K562 (cell line): ENCODE data around the gene ZNF669. TPM values are rescaled to one million over a fixed set of nuclear protein-coding genes. Genes with fewer than 3 reads are reported as not detected.

Experiments used
- CBFA2T3 ChIP-seq: fragments of 450-650 bp; IDR thresholded peaks from 2 replicates; pipeline ENCODE4 v1.6.1; 2017
- CEBPG ChIP-seq, 3 experiments: fragments of 200-800 bp in 1 of 3; sonication (Bioruptor generic) in 1 of 3; sonication (generic) in 1 of 3; formaldehyde crosslinking in 1 of 3; IDR thresholded peaks in 2 of 3; conservative IDR thresholded peaks in 1 of 3; 2 replicates each; pipeline versions ENCODE4 v1.6.1 to v1.8.0; 2016 to 2022; ENCODE audit warnings: missing compliant biosample characterization in 2 of 3, missing genetic modification characterization in 2 of 3, mild to moderate bottlenecking in 1 of 3, missing genetic modification reagents in 1 of 3
- COPS2 ChIP-seq: fragments of 450-650 bp; conservative IDR thresholded peaks from 2 replicates; pipeline ENCODE4 v1.6.1; 2016; ENCODE audit warnings: mild to moderate bottlenecking, moderate library complexity
- CREM ChIP-seq: IDR thresholded peaks from 2 replicates; pipeline ENCODE4 v1.6.1; 2014; ENCODE audit warnings: antibody characterized with exemption, low read depth
- EHMT2 ChIP-seq: fragments of 450-650 bp; IDR thresholded peaks from 2 replicates; pipeline ENCODE4 v1.6.1; 2018; ENCODE audit warnings: antibody characterized with exemption
- ETV5 ChIP-seq: sonication (generic); formaldehyde crosslinking; IDR thresholded peaks from 2 replicates; pipeline ENCODE4 v1.4.0; 2020; ENCODE audit warnings: low read depth, mild to moderate bottlenecking, missing genetic modification reagents
- MEIS2 ChIP-seq: fragments of 450-650 bp; IDR thresholded peaks from 2 replicates; pipeline ENCODE4 v1.6.1; 2014; ENCODE audit warnings: mild to moderate bottlenecking; ENCODE audit not compliant: partially characterized antibody
- NCOA1 ChIP-seq: fragments of 450-650 bp; IDR thresholded peaks from 2 replicates; pipeline ENCODE4 v1.6.1; 2016; ENCODE audit warnings: low read depth
- SIRT6 ChIP-seq: IDR thresholded peaks from one replicate; pipeline ENCODE4 v1.6.1; 2012; ENCODE audit warnings: low read depth, mild to moderate bottlenecking, control low read depth, inconsistent platforms, low read length, moderate library complexity
- TRIM24 ChIP-seq, 2 experiments: fragments of 450-650 bp; IDR thresholded peaks; 2 replicates each; pipeline ENCODE4 v1.6.1; 2016
- polyA plus RNA-seq, 8 experiments: library from polyadenylated mRNA; depleted of rRNA in 4 of 8; stranded (reverse) in 5 of 8; unstranded in 3 of 8; fragments of >200 nt; fragmentation: Nextera tagmentation in 2 of 8; fragmentation: Illumina TruSeq in 1 of 8; extraction: Ambion mirVana in 2 of 8; extraction: Trizol in 1 of 8; gene quantifications; 2 replicates each; pipeline versions ENCODE4 v1.2.1 to v1.2.3, GENCODE V29; 2011 to 2014; ENCODE audit warnings: inconsistent platforms in 1 of 8, missing spikeins in 1 of 8
- total RNA-seq, 7 experiments: library from RNA; depleted of rRNA in 6 of 7; stranded (reverse); fragments of >200 nt in 6 of 7; fragmentation: Illumina TruSeq in 2 of 7; extraction: Trizol in 2 of 7; gene quantifications; 2 replicates each; pipeline versions ENCODE4 v1.2.1 to v1.2.3, GENCODE V29; 2011 to 2021; ENCODE audit warnings: low replicate concordance in 1 of 7
- TF ChIP-seq, protein P1 (sequence below), 2 experiments: IDR thresholded peaks in 1 of 2; conservative IDR thresholded peaks in 1 of 2; 2 replicates each; pipeline ENCODE4 v1.6.1; 2016; ENCODE audit warnings: low read depth in 2 of 2, mild to moderate bottlenecking in 1 of 2, missing compliant biosample characterization in 1 of 2, missing genetic modification characterization in 1 of 2, moderate library complexity in 1 of 2
- TF ChIP-seq, protein P2 (sequence below): fragments of 450-650 bp; IDR thresholded peaks from 2 replicates; pipeline ENCODE4 v1.6.1; 2017; ENCODE audit warnings: antibody characterized with exemption, mild to moderate bottlenecking
- TF ChIP-seq, protein P3 (sequence below): fragments of 250-450 bp; sonication (Bioruptor Pico); IDR thresholded peaks from 2 replicates; pipeline ENCODE4 v1.9.0; 2021; ENCODE audit warnings: mild to moderate bottlenecking
- TF ChIP-seq, protein P4 (sequence below): fragments of 450-650 bp; formaldehyde crosslinking; IDR thresholded peaks from 2 replicates; pipeline ENCODE4 v1.4.0; 2022; ENCODE audit warnings: missing genetic modification characterization

The ZNF669 gene
- total and polyA plus RNA-seq, 9 of the 15 experiments (the other 6 are each of a cell fraction or from before 2014, with no cell fraction given), result 5.3 to 18.3 (median 10.2) TPM

DNA sequence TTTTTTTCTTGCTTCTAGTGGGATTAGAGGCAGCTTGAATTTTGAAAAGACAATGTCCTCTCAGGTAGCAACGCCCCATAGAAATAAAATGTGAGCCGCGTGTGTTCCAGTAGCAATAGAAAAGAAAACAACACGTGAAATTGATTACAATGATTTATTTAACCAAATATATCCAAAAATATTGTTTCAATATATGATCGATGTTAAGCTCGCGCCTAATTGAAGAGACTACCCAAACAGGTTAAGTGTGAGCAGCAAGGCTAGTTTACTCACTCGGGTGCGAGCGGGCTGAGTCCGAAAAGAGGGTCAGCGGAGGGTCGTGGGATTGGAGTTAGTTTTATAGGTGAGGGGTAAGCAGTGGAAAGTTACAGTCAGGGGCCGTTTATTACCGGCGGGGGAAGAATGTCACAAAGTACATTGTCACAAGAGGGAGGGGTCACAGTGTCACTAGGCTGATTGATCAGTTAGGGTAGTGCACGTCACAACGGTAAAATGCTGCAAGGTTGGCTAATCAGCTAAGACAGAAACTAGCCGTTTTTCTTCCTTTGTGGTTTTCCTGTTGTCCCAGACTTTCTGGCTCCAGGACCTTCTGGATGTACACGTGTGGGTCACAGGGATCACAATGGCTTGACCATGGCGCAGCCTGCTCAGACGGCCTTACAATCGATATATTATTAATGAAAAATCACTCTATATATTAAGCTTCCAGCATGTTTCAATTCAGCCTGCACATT, 24.8 kb downstream of the ZNF669 start (continued):
- TF ChIP-seq, protein P1, sequence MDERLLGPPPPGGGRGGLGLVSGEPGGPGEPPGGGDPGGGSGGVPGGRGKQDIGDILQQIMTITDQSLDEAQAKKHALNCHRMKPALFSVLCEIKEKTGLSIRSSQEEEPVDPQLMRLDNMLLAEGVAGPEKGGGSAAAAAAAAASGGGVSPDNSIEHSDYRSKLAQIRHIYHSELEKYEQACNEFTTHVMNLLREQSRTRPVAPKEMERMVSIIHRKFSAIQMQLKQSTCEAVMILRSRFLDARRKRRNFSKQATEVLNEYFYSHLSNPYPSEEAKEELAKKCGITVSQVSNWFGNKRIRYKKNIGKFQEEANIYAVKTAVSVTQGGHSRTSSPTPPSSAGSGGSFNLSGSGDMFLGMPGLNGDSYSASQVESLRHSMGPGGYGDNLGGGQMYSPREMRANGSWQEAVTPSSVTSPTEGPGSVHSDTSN (CRISPR knock-in tag; IDR thresholded peaks at IDR 0.05; ENCODE audit: low read depth), result no peak
- TF ChIP-seq, protein P1 (tag; conservative IDR thresholded peaks at IDR 0.05; ENCODE audit: low read depth), result no peak
- no peak for TF ChIP-seq ETV5
- TF ChIP-seq, protein P2, sequence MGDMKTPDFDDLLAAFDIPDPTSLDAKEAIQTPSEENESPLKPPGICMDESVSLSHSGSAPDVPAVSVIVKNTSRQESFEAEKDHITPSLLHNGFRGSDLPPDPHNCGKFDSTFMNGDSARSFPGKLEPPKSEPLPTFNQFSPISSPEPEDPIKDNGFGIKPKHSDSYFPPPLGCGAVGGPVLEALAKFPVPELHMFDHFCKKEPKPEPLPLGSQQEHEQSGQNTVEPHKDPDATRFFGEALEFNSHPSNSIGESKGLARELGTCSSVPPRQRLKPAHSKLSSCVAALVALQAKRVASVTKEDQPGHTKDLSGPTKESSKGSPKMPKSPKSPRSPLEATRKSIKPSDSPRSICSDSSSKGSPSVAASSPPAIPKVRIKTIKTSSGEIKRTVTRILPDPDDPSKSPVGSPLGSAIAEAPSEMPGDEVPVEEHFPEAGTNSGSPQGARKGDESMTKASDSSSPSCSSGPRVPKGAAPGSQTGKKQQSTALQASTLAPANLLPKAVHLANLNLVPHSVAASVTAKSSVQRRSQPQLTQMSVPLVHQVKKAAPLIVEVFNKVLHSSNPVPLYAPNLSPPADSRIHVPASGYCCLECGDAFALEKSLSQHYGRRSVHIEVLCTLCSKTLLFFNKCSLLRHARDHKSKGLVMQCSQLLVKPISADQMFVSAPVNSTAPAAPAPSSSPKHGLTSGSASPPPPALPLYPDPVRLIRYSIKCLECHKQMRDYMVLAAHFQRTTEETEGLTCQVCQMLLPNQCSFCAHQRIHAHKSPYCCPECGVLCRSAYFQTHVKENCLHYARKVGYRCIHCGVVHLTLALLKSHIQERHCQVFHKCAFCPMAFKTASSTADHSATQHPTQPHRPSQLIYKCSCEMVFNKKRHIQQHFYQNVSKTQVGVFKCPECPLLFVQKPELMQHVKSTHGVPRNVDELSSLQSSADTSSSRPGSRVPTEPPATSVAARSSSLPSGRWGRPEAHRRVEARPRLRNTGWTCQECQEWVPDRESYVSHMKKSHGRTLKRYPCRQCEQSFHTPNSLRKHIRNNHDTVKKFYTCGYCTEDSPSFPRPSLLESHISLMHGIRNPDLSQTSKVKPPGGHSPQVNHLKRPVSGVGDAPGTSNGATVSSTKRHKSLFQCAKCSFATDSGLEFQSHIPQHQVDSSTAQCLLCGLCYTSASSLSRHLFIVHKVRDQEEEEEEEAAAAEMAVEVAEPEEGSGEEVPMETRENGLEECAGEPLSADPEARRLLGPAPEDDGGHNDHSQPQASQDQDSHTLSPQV, result 0 out of 2 replicates have a peak, but pooled peaks have one; percentile 12
- TF ChIP-seq CREM, result peak; percentile 69
- peak; percentile 47 to 57; a peak in 3 of 4 replicates for TF ChIP-seq TRIM24 (IDR thresholded peaks at IDR 0.05)
- TF ChIP-seq, protein P3, sequence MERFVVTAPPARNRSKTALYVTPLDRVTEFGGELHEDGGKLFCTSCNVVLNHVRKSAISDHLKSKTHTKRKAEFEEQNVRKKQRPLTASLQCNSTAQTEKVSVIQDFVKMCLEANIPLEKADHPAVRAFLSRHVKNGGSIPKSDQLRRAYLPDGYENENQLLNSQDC (CRISPR knock-in tag), result no peak
- TF ChIP-seq, protein P4, sequence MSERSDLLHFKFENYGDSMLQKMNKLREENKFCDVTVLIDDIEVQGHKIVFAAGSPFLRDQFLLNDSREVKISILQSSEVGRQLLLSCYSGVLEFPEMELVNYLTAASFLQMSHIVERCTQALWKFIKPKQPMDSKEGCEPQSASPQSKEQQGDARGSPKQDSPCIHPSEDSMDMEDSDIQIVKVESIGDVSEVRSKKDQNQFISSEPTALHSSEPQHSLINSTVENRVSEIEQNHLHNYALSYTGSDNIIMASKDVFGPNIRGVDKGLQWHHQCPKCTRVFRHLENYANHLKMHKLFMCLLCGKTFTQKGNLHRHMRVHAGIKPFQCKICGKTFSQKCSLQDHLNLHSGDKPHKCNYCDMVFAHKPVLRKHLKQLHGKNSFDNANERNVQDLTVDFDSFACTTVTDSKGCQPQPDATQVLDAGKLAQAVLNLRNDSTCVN (CRISPR knock-in tag), result no peak
- peak; percentile 18; the same call in 1 of the 2 replicates for TF ChIP-seq CEBPG (CRISPR knock-in tag; IDR thresholded peaks at IDR 0.05)
- 0 out of 4 replicates have a peak, but pooled peaks of 1 of the 2 experiments have one; percentile 15 for TF ChIP-seq CEBPG (tag; conservative IDR thresholded peaks at IDR 0.05 in 1 of 2, IDR thresholded peaks at IDR 0.05 in 1 of 2)
- no peak for TF ChIP-seq EHMT2
- peak; percentile 77 for TF ChIP-seq MEIS2
- TF ChIP-seq CBFA2T3, result 0 out of 2 replicates have a peak, but pooled peaks have one; percentile 11
- no peak for TF ChIP-seq SIRT6
- peak; percentile 44; the same call in 1 of the 2 replicates for TF ChIP-seq NCOA1
- no peak for TF ChIP-seq COPS2
